Muscle of arm (tissue), 14 donors: ENCODE measurements around the gene RAB40AL. TPM values are rescaled to one million over a fixed set of nuclear protein-coding genes. Genes with fewer than 3 reads are reported as not detected.
A peak's percentile ranks its signal among the peaks of the same experiment; 100 is the strongest.
"Not testable (repeated sequence)": the region's sequence is repeated elsewhere in the genome, so short reads cannot be mapped to it uniquely, and the experiment has no call there.

Source experiments
- DNase-seq: peaks from one replicate; pipeline ENCODE4 v3.0.0-alpha.2; 2013
- long read RNA-seq, 11 donors: transcript quantifications; one replicate each; lab custom pipeline, GENCODE V29; 2026
- polyA plus RNA-seq, 12 donors: library from polyadenylated mRNA; unstranded; fragments of 120-200 nt; gene quantifications; one replicate each; pipeline ENCODE4 v1.2.1, GENCODE V29; 2013; ENCODE audit not compliant: insufficient read length in 12 of 12

The RAB40AL gene, protein sequence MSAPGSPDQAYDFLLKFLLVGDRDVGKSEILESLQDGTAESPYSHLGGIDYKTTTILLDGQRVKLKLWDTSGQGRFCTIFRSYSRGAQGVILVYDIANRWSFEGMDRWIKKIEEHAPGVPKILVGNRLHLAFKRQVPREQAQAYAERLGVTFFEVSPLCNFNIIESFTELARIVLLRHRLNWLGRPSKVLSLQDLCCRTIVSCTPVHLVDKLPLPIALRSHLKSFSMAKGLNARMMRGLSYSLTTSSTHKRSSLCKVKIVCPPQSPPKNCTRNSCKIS
- polyA plus RNA-seq: under 1 TPM in 1 of 12 donors, not detected in 11; 0.35 TPM
- long read RNA-seq, donor 1, partial matches to known transcripts: 0 of 1 reads
- long read RNA-seq, donor 1, other reads (novel, unspliced or antisense): 0 of 1 reads
- long read RNA-seq, donor 2: 0 reads
- long read RNA-seq, donor 3: 0 reads
- long read RNA-seq, donor 4: 0 reads
- long read RNA-seq, donor 5: 0 reads
- long read RNA-seq, donor 6: 0 reads
- long read RNA-seq, donor 7: 0 reads
- long read RNA-seq, donor 8: 0 reads
- long read RNA-seq, donor 9: 0 reads
- long read RNA-seq, donor 10: 0 reads
- long read RNA-seq, donor 11: 0 reads

DNA sequence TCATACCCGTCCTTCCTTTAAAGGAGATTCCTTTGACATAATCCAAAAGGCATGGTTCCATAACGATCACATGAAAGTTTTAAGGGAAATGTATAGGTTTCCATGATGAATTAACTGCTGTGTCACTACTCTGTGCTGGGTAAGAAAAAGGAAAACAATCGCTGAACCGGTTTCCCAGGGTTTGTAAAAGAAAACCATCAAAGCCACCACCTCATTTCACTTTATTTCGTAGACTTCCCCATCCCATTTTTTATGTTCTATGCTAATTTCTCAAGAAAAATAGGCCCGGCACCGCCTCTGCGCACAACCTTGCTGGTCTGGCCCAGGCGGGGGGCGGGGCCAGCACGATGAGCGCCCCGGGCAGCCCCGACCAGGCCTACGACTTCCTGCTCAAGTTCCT lies at the start of gene RAB40AL:
Gene RAB40AL, plus strand, starts transcription at position 301 of the 400 bp plus-strand sequence. Its CDS starts 47 bp downstream, at position 348.
- DNase-seq: not testable (repeated sequence)

DNA sequence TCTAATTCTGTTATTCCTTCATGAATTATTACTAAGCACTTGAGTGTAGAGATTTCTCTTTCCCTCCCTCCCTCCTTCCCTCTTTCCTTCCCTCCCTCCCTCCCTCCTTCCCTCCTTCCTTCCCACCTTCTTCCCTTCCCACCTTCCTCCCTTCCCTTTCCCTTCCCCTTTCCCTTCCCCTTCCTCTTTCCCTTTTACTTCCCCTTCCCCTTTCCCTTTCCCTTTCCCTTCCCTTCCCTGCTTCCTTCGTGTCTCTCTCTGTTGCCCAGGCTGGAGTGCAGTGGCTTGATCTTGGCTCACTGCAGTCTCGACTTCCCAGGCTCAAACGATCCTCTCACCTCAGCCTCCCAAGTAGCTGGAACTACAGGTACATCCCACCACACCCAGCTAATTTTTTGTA lies 49.4 kb upstream of the RAB40AL start:
- no peak for DNase-seq

DNA sequence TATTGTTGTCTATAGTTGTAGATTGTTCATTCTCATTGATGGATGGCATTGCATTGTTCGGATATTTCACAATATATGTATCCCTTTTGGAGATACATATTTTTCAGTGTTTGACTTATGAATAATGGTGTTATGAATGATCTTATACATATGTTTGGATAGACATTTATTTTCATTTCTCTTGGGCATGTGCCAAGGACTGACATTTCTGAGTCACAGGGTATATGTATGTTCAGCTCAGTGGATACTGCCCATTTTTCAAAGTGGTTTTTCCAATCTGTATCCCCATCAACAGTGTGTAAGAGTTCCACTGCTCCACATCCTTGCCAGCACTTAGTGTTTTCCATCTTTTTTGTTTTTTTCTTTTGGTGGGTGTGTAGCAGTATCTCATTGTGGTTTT lies 45.0 kb upstream of the RAB40AL start:
- no peak for DNase-seq

GRCh38 chrX:102899940-102900916 lies 36.8 kb upstream of the RAB40AL start:
- peak; percentile 55 for DNase-seq

GRCh38 chrX:102902355-102902754 lies 34.7 kb upstream of the RAB40AL start:
- DNase-seq: no peak

- DNase-seq: no peak
Measured at GRCh38 chrX:102930990-102931756, 5.9 kb upstream of the RAB40AL start.

DNA sequence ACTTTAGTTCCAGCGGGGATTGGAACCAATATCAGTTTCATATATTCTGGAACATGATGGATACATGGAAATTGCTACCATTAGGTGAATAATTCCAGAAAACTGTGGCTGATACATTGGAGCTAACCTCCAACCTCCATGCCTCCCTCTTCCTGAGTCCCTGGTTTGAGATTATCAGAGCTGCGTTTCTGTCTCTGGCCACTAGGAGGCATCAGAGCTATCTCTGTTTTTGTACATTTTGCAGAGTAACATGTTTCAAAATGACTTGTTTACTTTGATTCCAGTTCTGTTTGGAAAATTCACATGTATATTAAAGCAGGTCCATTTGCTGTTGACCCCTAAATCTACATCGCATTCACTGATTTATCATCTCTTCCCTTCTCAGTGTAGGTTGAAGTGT lies 2.4 kb upstream of the RAB40AL start:
- DNase-seq: no peak

GRCh38 chrX:102950908-102951866 lies 14.1 kb downstream of the RAB40AL start:
- DNase-seq: peak; percentile 12

DNA sequence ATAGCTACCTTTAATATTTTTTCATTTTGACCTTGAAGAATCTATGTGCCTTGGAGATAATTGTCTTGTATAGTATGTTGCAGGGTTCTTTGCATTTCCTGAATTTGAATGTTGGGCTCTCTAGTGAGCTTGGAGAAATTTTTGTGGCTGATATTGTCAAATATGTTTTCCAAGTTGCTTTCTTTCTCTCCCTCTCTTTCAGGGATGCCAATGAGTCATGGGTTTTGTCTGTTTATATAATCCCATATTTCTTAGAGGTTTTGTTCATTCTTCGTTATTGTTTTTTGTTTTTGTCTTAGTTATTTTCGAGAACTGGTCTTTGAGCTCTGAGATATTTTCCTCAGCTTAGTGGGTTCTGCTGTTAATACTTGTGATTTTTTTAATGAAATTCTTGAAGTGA lies 20.7 kb downstream of the RAB40AL start:
- no peak for DNase-seq

DNA sequence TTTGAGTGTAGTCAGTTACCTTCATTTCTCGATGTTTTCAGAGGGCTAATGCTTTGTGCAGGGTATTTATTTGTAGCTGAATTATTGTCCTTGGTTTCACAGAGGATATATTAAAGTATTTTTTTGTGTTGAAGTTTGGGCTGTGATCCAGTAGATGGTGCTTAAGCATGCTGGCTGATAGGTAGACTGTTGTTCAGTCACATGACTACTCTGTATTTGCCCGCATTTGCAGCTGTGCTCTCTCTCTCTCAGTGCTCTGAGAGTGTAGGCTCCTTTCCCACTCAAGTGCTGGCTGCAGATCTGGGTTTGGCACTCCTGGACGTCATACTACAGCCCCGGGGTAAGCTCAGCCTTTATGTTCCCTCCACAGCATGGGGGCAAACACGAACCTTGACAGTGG lies 21.7 kb downstream of the RAB40AL start:
- DNase-seq: no peak

DNA sequence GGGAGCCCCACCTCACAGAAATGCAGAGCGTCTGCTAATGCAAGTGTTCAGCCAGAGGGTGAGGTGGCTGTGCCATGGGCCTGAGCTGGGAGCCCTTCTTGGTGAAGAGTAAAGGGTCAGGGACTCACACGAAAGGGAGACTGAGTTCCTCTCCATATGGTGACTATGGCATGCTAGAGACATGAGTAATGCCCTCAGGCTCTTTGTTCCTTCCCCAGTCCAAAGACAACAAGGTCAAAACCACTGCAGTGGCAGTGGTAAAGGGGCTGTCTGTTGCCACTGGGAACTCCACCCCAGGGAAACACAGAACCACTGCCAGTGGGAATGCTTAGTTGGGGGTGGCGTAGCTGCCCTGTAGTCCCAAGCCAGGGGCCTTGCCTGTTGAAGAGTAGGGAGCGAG lies 22.4 kb downstream of the RAB40AL start:
- DNase-seq: no peak

- no peak for DNase-seq
Measured at GRCh38 chrX:102963955-102964354, 26.9 kb downstream of the RAB40AL start.

GRCh38 chrX:102964940-102965339 lies 27.9 kb downstream of the RAB40AL start:
- DNase-seq: peak; percentile 0

DNA sequence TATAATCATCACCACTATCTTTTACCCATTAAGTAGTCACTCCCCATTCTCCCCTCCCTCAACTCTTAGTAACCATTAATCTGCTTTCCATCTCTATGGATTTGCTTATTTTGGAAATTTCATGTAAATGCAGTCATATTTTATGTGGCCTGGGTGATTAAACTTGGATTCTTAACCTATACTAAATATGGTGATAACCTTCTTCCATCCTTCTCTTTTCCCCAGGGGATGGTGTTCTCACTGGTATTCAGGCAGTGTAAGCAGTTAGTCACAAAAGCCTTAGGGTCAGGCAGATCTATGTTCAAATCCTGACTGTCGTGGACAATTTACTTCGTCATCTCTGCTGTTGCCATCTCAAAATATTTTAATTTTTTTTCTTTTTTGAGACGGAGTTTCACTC lies 29.6 kb downstream of the RAB40AL start:
- DNase-seq: no peak

GRCh38 chrX:102968216-102968615 lies 31.1 kb downstream of the RAB40AL start:
- DNase-seq: no peak

- DNase-seq: not testable (repeated sequence)
Measured at GRCh38 chrX:102971536-102971935, 34.5 kb downstream of the RAB40AL start.

- no peak for DNase-seq
Measured at GRCh38 chrX:102975016-102975415, 37.9 kb downstream of the RAB40AL start.

DNA sequence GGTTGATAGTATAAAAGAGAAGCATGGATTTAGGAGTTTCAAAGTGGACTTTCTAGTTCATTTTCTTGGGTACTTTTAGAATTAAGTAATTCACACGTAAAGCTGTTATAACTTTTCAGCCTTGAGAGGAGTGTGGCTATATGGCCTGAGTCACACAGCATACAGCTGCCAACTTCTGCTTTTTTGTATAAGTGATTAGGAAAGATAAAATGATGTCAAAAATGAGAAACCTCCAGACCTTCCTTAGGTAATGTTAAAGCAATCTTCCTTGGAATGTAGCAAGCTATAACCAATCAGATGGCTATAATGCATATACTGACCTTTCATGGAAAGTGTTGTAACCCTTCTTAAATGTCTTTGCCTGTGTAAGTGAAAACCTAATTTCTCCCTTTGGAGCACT lies 39.2 kb downstream of the RAB40AL start:
- no peak for DNase-seq

GRCh38 chrX:102976793-102977495 lies 39.9 kb downstream of the RAB40AL start:
- no peak for DNase-seq

- no peak for DNase-seq
Measured at GRCh38 chrX:102978594-102978993, 41.5 kb downstream of the RAB40AL start.
